Fibroblast of skin of right biceps (primary cell): ENCODE data around the gene ZNF536.

ENCODE experiments used
- DNase-seq: peaks from one replicate; pipeline ENCODE4 v3.0.0-alpha.2; 2013

The ZNF536 gene

DNA sequence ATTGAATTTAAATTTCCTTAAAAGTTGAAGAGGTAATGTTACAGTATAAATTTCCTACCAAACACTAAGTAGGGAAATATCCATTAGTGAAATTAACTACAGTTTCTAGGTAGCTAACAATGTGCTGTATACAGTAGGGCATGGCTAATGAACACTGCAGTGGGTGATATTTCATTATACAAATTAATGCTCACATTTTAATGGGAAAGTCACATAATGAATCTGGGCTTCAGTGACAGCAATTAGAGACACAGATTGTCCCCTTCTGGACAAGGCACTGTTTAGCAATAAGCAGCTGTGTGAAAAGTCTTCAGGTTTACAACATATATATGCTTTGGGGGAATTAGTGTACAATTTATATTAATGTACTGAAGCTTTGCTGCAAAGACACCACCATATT lies 169.4 kb downstream of the ZNF536 start:
- DNase-seq: no peak

GRCh38 chr19:30543243-30543945 lies 171.2 kb downstream of the ZNF536 start:
- no peak for DNase-seq

DNA sequence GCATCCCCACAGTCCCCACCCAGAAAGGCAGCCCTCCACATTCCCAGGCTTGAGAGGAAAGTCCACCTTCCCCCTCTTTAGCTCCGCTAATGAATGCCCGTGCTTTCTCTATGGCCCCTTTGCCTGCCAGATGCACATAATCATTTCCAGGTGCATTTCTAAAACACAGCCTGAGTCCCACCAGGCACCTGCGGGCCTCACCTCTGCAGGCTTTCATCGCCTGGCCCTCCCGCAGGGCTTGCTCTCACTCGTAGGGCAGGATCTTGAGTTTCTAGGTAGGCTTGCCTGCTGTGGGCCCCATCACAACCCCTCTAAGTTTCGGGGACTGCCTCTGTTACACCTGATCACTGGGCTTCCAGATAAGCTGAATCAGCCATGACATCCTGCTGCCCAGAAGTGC lies 173.6 kb downstream of the ZNF536 start:
- no peak for DNase-seq

DNA sequence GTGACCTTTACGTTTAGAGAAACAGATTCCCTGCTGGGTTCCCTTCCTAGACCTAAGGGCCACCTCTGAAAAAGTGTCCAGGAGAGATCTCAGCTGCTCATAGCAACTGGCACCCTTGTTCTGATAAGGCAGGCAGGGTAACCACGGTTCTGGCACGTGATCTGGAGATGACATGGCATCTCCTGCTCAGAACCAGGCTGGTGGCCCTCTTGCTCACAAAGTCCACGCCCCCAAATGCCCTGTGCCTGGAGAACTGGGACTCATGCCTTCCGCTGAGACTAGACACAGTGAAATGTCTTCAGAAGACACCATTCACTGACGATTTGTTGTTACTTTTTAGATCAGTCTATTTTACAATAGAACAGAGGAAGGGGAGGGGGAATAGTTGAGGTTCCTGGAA lies 174.1 kb downstream of the ZNF536 start:
- DNase-seq: no peak

DNA sequence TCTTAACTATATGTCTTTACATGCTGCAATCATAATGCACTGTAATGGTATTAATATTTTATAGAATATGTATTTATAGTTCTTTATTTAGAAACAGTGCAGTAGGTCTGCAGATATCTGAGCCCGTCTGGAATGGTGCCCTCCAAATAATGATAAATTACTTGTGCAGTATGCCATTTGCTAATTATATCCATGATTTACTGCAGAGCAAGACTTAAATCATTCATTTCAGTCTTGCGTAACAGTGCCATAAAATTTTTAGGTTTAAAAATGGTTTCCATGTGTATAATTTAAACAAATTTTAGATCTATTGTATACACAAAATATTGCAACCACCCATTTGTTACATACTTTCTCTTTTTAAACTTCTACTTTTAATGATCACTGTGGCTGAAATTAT lies 175.1 kb downstream of the ZNF536 start:
- DNase-seq: peak; percentile 6

DNA sequence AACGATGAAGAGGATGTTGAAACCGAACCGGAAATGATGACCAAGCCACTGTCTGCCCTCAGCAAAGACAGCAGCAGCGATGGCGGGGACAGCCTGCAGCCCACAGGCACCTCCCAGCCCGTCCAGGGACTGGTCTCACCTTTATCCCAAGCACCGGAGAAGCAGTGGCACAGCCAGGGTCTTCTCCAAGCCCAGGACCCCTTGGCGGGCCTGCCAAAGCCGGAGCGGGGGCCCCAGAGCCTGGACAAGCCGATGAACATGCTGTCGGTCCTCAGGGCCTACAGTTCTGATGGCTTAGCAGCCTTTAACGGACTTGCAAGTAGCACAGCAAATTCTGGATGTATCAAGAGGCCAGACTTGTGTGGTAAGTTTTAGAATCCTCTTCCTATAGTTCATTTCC lies 177.0 kb downstream of the ZNF536 start:
- no peak for DNase-seq

DNA sequence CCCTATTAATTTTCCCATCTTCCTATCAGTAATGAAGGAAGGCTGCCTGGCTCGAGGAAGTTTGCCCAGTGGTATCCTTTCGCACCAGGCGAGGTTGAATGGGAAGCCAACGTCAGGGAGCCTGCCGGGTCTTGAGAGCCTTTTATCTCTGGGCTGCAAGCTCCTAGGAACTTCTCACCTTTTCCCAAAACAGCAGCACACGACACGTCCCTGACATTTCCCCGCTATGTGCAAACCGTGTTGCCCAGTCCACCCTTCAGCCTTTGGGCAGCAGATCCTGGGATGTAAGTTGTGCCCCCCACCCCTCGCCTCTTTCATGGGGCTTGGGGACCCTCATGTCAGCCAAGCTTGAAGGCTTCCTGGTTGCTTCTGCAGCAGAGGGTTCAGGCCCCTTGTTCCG lies 179.1 kb downstream of the ZNF536 start:
- no peak for DNase-seq

- no peak for DNase-seq
Measured at GRCh38 chr19:30552593-30552992, 180.4 kb downstream of the ZNF536 start.

DNA sequence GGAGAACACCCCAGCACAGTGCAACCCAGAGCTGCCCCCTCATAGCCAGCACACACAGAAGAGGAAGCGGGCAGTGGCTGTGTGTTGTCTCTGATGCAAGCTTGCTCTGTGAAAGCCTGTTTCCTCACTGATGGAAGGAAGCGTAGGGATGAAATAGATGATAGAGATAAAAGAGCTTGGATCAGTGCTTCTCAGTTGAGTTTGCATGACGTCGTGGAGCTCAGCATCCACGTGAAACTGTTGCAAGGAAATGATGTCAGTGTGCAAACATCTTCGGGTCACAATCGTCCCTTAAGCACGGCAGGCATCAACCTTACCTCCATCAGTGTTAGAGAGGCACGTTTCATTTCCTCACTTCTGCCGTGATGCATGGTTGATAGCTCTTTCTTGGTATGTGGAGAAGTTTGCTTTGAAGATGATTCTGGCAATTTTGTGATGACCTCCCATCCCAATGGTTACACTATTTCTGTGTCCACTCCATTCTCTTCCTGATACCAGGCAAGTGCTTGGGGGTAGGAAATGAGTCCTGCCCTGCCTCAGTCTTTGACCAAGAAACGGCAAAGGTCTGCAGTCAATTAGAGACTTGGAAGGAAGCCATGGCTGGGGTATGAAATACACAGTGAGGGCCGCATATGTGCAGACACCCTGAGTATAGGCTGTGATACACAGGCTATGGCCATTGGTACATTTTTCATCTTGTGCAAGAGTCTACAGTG lies 183.0 kb downstream of the ZNF536 start:
- DNase-seq: peak; percentile 63

DNA sequence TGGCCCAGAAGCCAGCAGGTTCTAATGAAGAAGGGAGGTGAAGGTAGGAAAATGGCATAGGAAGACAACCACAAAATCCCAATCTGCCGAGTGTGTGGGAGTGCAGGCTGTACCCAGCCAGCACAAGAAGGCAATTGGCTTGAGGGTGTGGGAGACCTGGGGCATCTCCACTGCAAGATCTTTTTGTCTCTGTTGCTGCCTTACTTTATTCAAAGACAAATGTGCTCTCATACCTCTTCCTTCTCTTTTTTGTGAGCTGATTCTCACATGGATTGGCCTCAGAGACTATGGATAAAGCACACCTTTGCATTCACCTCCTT lies 183.6 kb downstream of the ZNF536 start:
- DNase-seq: no peak

DNA sequence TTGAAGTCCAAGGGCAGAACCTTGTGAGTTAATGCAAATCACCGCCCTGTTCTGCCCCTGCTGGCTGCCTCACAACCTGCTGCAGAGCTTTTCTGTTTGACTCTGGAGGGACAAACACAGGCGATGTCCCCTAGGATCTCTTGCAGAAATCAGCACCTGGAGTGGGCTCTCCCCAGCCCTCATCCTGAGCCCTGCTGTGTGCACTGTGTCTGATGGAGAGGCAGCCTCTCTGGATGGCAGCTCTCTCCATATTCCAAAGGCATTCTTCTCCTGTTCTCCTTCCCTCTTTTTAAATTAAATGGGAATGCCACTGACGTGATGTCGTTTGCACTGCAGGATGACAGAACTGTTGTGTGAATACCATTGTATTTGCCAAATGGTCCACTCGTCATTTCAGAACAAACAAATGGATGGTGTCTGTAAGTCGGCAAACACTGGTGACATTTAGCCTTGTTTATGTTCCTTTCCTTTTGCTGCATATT lies 184.1 kb downstream of the ZNF536 start:
- peak; percentile 14 for DNase-seq

DNA sequence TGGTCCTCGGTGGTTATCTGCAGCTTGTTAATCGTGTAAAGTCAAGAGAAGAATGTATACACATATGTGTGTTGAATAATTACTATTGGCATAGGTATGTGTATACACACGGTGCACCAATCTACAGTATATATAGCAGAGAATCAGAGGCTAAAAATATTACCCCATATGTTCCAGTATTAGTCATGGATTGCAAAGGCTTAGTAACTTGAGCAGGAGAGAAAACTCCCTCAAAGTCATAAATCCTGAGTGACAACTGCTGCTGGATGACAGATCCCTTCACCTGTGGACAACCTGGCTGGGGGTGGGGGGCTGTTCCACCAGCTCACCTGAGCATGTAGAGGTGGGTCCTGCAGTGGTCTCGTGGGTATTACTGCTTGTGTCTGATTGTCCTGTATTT lies 185.0 kb downstream of the ZNF536 start:
- DNase-seq: peak; percentile 71

- DNase-seq: peak; percentile 15
Measured at GRCh38 chr19:30557927-30558557, 185.9 kb downstream of the ZNF536 start.

DNA sequence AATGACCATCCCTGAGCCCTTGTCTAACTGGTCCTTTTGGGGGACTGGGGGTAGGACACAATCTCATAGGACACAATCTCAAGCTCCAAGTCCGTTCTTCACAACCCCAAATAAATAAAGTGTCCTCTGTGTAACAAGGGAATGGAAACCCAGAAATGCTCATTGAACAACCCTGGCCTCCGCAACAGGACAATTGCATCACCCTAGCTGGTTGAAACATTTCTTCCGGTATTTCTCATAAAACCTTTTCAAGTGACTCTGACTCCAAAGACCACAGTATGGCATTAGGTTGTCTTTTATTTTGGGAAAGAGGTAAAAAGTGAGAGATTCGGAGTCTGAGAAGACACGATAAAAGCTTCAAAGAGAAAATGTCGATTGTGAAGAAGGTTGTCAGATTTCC lies 186.6 kb downstream of the ZNF536 start:
- no peak for DNase-seq

GRCh38 chr19:30559446-30559845 lies 187.3 kb downstream of the ZNF536 start:
- no peak for DNase-seq

- DNase-seq: no peak
Measured at GRCh38 chr19:30562981-30563380, 190.8 kb downstream of the ZNF536 start.

DNA sequence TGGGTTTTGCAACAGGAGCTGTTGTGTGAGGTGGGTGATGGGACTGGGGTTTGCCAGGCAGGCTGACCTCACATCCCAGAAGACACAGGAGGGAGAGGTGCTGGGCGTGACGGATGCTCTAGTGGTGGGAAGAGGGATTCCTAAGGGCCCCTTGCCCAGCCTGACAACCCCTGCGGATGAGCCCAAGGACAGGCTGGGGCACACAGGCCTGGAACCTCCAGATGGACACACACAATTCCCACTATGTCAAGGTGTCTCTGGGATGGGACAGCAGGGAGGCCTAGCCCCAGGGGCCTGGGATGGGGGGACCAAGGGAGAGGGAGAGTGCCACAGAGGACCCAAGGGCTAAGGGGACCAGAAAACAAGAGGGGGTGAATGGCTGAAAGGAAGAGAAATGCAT lies 191.5 kb downstream of the ZNF536 start:
- no peak for DNase-seq

- DNase-seq: no peak
Measured at GRCh38 chr19:30564551-30565011, 192.4 kb downstream of the ZNF536 start.

DNA sequence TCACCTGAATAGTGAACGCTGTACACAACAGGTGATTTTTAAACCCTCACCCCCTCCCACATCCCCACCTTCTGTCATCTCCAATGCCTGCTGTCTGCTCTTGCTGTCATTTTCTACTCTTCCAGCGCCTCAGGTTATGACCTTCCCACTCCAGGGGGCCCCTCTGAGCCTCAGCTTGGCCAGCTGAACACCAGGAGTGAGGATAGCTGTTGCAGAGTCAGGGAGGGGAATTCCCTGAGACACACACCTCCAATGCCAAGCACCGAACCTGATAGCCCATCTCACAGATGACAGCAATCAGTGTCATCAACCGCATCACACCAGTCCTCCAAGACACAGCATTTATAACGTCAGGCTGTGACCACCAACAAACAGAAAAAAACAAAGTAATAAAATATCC lies 193.5 kb downstream of the ZNF536 start:
- no peak for DNase-seq

- no peak for DNase-seq
Measured at GRCh38 chr19:30566681-30567420, 194.7 kb downstream of the ZNF536 start.

GRCh38 chr19:30567536-30568232 lies 195.5 kb downstream of the ZNF536 start:
- DNase-seq: peak; percentile 31

GRCh38 chr19:30570194-30570593 lies 198.0 kb downstream of the ZNF536 start:
- no peak for DNase-seq
